Stimulated activated CD4-positive, alpha-beta T cell treated with anti-CD3 and anti-CD28 coated beads, TNF-alpha, amount 100 ng/mL, for 1 hour (primary cell): ENCODE results near the gene WNT7B.

Source experiments
- DNase-seq, 3 donors: peaks; one replicate each; pipeline ENCODE4 v3.0.0-alpha.2; 2020; ENCODE audit warnings: low read depth in 3 of 3, low spot score in 1 of 3

Gene WNT7B

GRCh38 chr22:45959719-45960476 is 17.1 kb downstream of the WNT7B start:
- DNase-seq = no peak

- DNase-seq = no peak
These were observed 18.0 kb downstream of the WNT7B start for GRCh38 chr22:45958971-45959370.

GRCh38 chr22:45957826-45958225 is 19.1 kb downstream of the WNT7B start:
- no peak for DNase-seq

GRCh38 chr22:45953178-45953577 is 23.8 kb downstream of the WNT7B start:
- no peak for DNase-seq

- DNase-seq = no peak
These were observed 24.4 kb downstream of the WNT7B start for GRCh38 chr22:45952553-45952952.

- no peak for DNase-seq
These were observed 24.8 kb downstream of the WNT7B start for GRCh38 chr22:45952151-45952550.

GRCh38 chr22:45949891-45950290 is 27.1 kb downstream of the WNT7B start:
- no peak for DNase-seq

- no peak for DNase-seq
These were observed 27.6 kb downstream of the WNT7B start for GRCh38 chr22:45949258-45949870.

- no peak for DNase-seq
These were observed 28.8 kb downstream of the WNT7B start for GRCh38 chr22:45948081-45948648.

GRCh38 chr22:45946805-45947600 is 30.0 kb downstream of the WNT7B start:
- no peak for DNase-seq

- DNase-seq = no peak
These were observed 31.3 kb downstream of the WNT7B start for GRCh38 chr22:45945621-45946106.

GRCh38 chr22:45942787-45943493 is 34.0 kb downstream of the WNT7B start:
- DNase-seq = no peak

GRCh38 chr22:45942344-45942743 is 34.6 kb downstream of the WNT7B start:
- no peak for DNase-seq

- DNase-seq = no peak
These were observed 38.0 kb downstream of the WNT7B start for GRCh38 chr22:45938913-45939312.

GRCh38 chr22:45937960-45938359 is 39.0 kb downstream of the WNT7B start:
- no peak for DNase-seq

- no peak for DNase-seq
These were observed 41.4 kb downstream of the WNT7B start for GRCh38 chr22:45935573-45935972.

- DNase-seq = no peak
These were observed 42.2 kb downstream of the WNT7B start for GRCh38 chr22:45934659-45935341.

GRCh38 chr22:45934168-45934564 is 42.8 kb downstream of the WNT7B start:
- no peak for DNase-seq

GRCh38 chr22:45933506-45934167 is 43.3 kb downstream of the WNT7B start:
- DNase-seq = no peak

- no peak for DNase-seq
These were observed 44.9 kb downstream of the WNT7B start for GRCh38 chr22:45932071-45932470.
